PFSK-1 (cell line): ENCODE results near the gene NEUROG2.

Source experiments
- FOXP2 ChIP-seq: optimal IDR thresholded peaks from 2 replicates; pipeline ENCODE3; 2011; ENCODE audit warnings: borderline replicate concordance, control low read depth, inconsistent platforms; ENCODE audit not compliant: insufficient read depth; ENCODE audit errors: extremely low read length, extremely low read depth
- POLR2AphosphoS5 ChIP-seq: IDR thresholded peaks from 2 replicates; pipeline ENCODE4 v1.6.1; 2012; ENCODE audit warnings: low read depth, mild to moderate bottlenecking, control low read depth, low read length, moderate library complexity
- SIN3A ChIP-seq: IDR thresholded peaks from 2 replicates; pipeline ENCODE4 v1.6.1; 2012; ENCODE audit warnings: mild to moderate bottlenecking, low read length, moderate library complexity, borderline replicate concordance; ENCODE audit not compliant: insufficient read depth
- TAF1 ChIP-seq: IDR thresholded peaks from 2 replicates; pipeline ENCODE4 v1.6.1; 2012; ENCODE audit warnings: low read length, control low read depth, borderline replicate concordance; ENCODE audit not compliant: insufficient read depth
- TF ChIP-seq, protein P1 (sequence below), 2 experiments: IDR thresholded peaks; 2 replicates each; pipeline versions ENCODE4 v1.6.1 to v1.8.0; 2011 to 2012; ENCODE audit warnings: low read depth in 2 of 2, low read length in 2 of 2, control low read depth in 1 of 2, inconsistent platforms in 1 of 2, mild to moderate bottlenecking in 1 of 2, moderate library complexity in 1 of 2; ENCODE audit not compliant: insufficient read depth in 1 of 2

DNA sequence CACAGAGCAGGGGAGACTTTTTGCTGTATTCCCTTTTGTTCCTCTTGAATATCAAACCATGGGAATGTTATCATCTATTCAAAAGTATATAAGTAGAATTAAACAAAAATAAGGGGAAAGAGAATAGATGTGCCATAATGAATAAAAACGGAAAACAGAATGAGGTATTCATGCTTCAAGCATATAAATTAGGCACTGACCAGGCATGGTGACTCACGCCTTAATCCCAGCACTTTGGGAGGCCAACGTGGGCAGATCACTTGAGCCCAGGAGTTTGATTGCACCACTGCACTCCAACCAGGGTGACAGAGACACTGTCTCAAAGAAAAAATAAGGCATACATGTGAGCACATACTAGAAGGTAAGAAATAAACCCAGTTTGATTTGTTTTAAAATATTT is 16.3 kb upstream of the NEUROG2 start:
- TF ChIP-seq, protein P1, sequence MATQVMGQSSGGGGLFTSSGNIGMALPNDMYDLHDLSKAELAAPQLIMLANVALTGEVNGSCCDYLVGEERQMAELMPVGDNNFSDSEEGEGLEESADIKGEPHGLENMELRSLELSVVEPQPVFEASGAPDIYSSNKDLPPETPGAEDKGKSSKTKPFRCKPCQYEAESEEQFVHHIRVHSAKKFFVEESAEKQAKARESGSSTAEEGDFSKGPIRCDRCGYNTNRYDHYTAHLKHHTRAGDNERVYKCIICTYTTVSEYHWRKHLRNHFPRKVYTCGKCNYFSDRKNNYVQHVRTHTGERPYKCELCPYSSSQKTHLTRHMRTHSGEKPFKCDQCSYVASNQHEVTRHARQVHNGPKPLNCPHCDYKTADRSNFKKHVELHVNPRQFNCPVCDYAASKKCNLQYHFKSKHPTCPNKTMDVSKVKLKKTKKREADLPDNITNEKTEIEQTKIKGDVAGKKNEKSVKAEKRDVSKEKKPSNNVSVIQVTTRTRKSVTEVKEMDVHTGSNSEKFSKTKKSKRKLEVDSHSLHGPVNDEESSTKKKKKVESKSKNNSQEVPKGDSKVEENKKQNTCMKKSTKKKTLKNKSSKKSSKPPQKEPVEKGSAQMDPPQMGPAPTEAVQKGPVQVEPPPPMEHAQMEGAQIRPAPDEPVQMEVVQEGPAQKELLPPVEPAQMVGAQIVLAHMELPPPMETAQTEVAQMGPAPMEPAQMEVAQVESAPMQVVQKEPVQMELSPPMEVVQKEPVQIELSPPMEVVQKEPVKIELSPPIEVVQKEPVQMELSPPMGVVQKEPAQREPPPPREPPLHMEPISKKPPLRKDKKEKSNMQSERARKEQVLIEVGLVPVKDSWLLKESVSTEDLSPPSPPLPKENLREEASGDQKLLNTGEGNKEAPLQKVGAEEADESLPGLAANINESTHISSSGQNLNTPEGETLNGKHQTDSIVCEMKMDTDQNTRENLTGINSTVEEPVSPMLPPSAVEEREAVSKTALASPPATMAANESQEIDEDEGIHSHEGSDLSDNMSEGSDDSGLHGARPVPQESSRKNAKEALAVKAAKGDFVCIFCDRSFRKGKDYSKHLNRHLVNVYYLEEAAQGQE (IDR thresholded peaks at IDR 0.05; ENCODE audit: insufficient read depth in 1 of 2, low read depth in 2 of 2, low read length in 2 of 2): no peak
- TF ChIP-seq TAF1: no peak
- TF ChIP-seq SIN3A: no peak
- TF ChIP-seq POLR2AphosphoS5: no peak
- no peak for TF ChIP-seq FOXP2
